ENCODE results near the gene SH2D3C.

Gene SH2D3C

DNA sequence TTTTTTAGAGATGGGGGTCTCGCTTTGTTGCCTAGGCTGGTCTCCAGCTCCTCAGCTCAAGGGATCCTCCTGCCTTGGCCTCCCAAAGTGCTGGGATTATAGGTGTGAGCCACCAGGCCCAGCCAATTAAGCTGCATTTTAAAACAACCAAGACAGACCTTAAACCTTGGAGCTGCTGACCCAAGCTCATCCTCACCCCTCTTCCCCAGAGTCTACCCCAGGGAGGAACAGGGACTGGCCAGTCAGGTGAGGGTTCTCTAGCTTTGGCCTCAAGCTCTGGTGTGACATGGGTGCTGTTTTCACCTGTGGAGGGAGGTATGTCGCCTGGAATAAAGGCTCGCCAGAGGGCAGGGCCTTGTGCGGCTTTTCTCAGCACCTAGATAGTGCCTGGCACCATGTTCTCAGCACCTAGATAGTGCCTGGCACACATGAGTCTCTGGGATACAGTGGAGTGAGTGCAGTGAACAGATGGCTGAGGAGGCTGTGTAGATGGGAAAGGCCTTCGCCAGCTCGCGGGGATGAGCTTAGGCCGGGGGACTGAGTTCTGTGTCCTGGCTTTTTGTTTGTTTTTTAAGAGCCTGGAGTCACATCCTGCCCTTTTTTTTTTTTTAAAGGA, 14.7 kb upstream of the SH2D3C start:
- H2AK5ac ChIP-seq (ENCODE audit: low read length), result no peak overlapping the region
- no peaks in the 10 kb centered on the region for H3K4me1 ChIP-seq (ENCODE audit: control insufficient read depth, low read depth, low read length)
- no peaks in the 10 kb centered on the region for H3K27me3 ChIP-seq (ENCODE audit: insufficient read depth, low read length, poor library complexity)
- no peak overlapping the region for H3K4ac ChIP-seq (ENCODE audit: low read depth, low read length)
- peaks cover 22% of the 10 kb centered on the region for H3K36me3 ChIP-seq (ENCODE audit: control insufficient read depth, insufficient read depth, low read length)
- no peak overlapping the region for H3K18ac ChIP-seq (ENCODE audit: low read length)
- peaks cover 15% of the 10 kb centered on the region for H3K79me1 ChIP-seq (ENCODE audit: low read length)
- no peak overlapping the region for H4K8ac ChIP-seq (ENCODE audit: low read depth, low read length)
- H3K4me2 ChIP-seq (ENCODE audit: low read length), result no peak overlapping the region
- no peak overlapping the region for H2BK15ac ChIP-seq (replicated peaks; ENCODE audit: low read depth)
- no peak for DNase-seq
- no peak overlapping the region for H2BK5ac ChIP-seq (ENCODE audit: low read length)
- H3K4me3 ChIP-seq (ENCODE audit: low read length), result no peak overlapping the region
- no peak overlapping the region for H3K23ac ChIP-seq (ENCODE audit: low read length)
- H3K79me2 ChIP-seq (ENCODE audit: control insufficient read depth, insufficient read depth, low read length), result peaks cover 17% of the 10 kb centered on the region
- H3K9ac ChIP-seq (ENCODE audit: low read length), result no peak overlapping the region
- H4K5ac ChIP-seq (ENCODE audit: low read length), result no peak overlapping the region
- H2BK120ac ChIP-seq (ENCODE audit: low read depth, low read length), result no peak overlapping the region
- H3K56ac ChIP-seq (ENCODE audit: low read length), result no peak overlapping the region
- no CpG with 5 or more reads among the region's 8 CpGs for WGBS (ENCODE audit: extremely low coverage, insufficient coverage, low lambda C conversion rate)
- H3K27ac ChIP-seq (ENCODE audit: low read depth, low read length), result no peak overlapping the region

DNA sequence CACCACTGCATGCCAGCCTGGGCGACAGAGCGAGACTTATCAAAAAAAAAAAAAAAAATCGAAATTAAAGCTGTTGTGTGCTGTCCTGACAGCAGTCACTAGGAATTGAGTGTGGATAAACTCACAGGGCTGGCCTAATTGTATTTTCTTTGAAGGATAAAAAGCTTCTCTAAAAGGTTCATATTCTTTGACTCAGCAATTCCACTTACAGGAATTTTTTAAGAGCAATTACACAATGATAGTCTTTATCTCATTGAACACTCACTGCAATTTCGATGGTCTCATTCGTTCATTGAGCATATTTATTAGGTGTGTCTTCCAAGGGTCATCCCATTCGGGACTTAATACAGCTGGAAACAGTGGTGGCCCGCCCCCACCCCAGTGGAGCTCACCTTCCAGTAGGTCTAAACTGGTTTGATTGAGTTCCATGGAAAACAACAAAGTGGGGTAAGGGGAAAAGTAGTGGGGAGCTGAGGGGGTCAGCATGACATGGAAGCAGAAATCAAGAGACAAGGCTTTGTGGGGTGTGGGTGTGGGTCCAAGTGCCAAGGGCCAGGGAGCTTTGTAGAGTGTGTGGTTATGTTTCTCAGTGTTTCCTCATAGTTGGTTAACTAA, 14.1 kb upstream of the SH2D3C start:
- Histone ChIP-seq H4K8ac (ENCODE audit: low read depth, low read length) (no peak overlapping the region), H3K4ac (ENCODE audit: low read depth, low read length) (no peak overlapping the region), H3K36me3 (ENCODE audit: control insufficient read depth, insufficient read depth, low read length) (peaks cover 28% of the 10 kb centered on the region), H3K18ac (ENCODE audit: low read length) (no peak overlapping the region), H3K9ac (ENCODE audit: low read length) (no peak overlapping the region), H2BK5ac (ENCODE audit: low read length) (no peak overlapping the region), H2BK120ac (ENCODE audit: low read depth, low read length) (no peak overlapping the region), H2AK5ac (ENCODE audit: low read length) (no peak overlapping the region), H3K27ac (ENCODE audit: low read depth, low read length) (no peak overlapping the region), H3K56ac (ENCODE audit: low read length) (no peak overlapping the region), H4K5ac (ENCODE audit: low read length) (no peak overlapping the region), H3K4me1 (ENCODE audit: control insufficient read depth, low read depth, low read length) (no peaks in the 10 kb centered on the region), H3K23ac (ENCODE audit: low read length) (no peak overlapping the region), H3K79me2 (ENCODE audit: control insufficient read depth, insufficient read depth, low read length) (peaks cover 24% of the 10 kb centered on the region), H3K79me1 (ENCODE audit: low read length) (peaks cover 20% of the 10 kb centered on the region), H3K4me3 (ENCODE audit: low read length) (no peak overlapping the region), H3K27me3 (ENCODE audit: insufficient read depth, low read length, poor library complexity) (no peaks in the 10 kb centered on the region), H2BK15ac (replicated peaks; ENCODE audit: low read depth) (no peak overlapping the region), H3K4me2 (ENCODE audit: low read length) (no peak overlapping the region)
- no peak for DNase-seq
- WGBS (ENCODE audit: extremely low coverage, insufficient coverage, low lambda C conversion rate), result no CpG with 5 or more reads among the region's 7 CpGs

- Histone ChIP-seq H2BK120ac (ENCODE audit: low read depth, low read length) (no peak overlapping the region), H3K79me1 (ENCODE audit: low read length) (peaks cover 26% of the 10 kb centered on the region), H3K4me2 (ENCODE audit: low read length) (no peak overlapping the region), H3K4ac (ENCODE audit: low read depth, low read length) (no peak overlapping the region), H3K56ac (ENCODE audit: low read length) (no peak overlapping the region), H3K18ac (ENCODE audit: low read length) (no peak overlapping the region), H3K4me1 (ENCODE audit: control insufficient read depth, low read depth, low read length) (peaks cover 3% of the 10 kb centered on the region), H3K27me3 (ENCODE audit: insufficient read depth, low read length, poor library complexity) (no peaks in the 10 kb centered on the region), H4K5ac (ENCODE audit: low read length) (no peak overlapping the region), H3K9ac (ENCODE audit: low read length) (no peak overlapping the region), H3K23ac (ENCODE audit: low read length) (no peak overlapping the region), H3K79me2 (ENCODE audit: control insufficient read depth, insufficient read depth, low read length) (peaks cover 32% of the 10 kb centered on the region), H3K4me3 (ENCODE audit: low read length) (no peak overlapping the region), H2BK15ac (replicated peaks; ENCODE audit: low read depth) (no peak overlapping the region), H2BK5ac (ENCODE audit: low read length) (no peak overlapping the region), H3K36me3 (ENCODE audit: control insufficient read depth, insufficient read depth, low read length) (peaks cover 34% of the 10 kb centered on the region), H2AK5ac (ENCODE audit: low read length) (no peak overlapping the region), H4K8ac (ENCODE audit: low read depth, low read length) (no peak overlapping the region), H3K27ac (ENCODE audit: low read depth, low read length) (no peak overlapping the region)
- no peak for DNase-seq
- no CpG with 5 or more reads among the region's 4 CpGs for WGBS (ENCODE audit: extremely low coverage, insufficient coverage, low lambda C conversion rate)
Measured at GRCh38 chr9:127791085-127791484, 12.6 kb upstream of the SH2D3C start.

DNA sequence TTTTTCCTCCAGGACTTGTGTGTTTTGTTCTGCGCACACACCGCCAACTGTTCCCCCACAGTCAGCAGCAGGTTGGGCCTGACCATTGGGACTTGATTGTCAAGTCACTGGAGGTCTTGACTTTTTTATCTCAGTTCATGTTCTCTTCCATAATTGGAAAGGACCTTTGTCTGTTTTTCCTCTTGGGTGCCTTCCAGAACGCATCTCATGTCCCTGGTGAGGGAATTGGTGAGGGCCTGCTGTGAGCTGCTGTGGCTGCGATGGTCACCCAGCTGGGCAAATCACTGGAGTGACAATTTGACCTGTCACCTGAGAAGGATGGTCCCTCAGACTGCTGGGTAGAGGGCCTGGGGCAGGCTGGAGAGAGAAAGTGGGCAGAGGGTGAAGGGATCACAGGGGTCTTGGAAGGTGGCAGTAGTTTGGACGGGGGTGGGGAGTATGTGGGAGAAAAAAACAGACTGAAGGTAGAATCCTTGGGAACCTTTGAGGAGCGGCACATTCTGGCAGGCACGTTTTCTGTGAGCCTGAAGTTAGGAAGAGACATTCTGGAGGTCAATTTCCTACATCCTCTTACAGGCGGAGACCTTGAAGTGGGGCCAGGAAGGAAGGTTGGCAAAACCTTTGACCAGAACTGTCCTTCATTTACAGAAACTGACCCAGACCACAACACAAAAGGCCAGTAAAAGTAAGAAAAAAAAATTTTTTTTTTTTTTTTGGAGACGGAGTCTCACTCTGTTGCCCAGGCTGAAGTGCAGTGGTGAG, 11.8 kb upstream of the SH2D3C start:
- H3K56ac ChIP-seq (ENCODE audit: low read length), result no peak overlapping the region
- no peak overlapping the region for H4K5ac ChIP-seq (ENCODE audit: low read length)
- H3K4me2 ChIP-seq (ENCODE audit: low read length), result no peak overlapping the region
- H3K23ac ChIP-seq (ENCODE audit: low read length), result no peak overlapping the region
- H3K4ac ChIP-seq (ENCODE audit: low read depth, low read length), result no peak overlapping the region
- H2AK5ac ChIP-seq (ENCODE audit: low read length), result no peak overlapping the region
- H3K79me2 ChIP-seq (ENCODE audit: control insufficient read depth, insufficient read depth, low read length), result peaks cover 32% of the 10 kb centered on the region
- no peak overlapping the region for H2BK120ac ChIP-seq (ENCODE audit: low read depth, low read length)
- H2BK5ac ChIP-seq (ENCODE audit: low read length), result no peak overlapping the region
- peaks cover 26% of the 10 kb centered on the region for H3K79me1 ChIP-seq (ENCODE audit: low read length)
- H4K8ac ChIP-seq (ENCODE audit: low read depth, low read length), result no peak overlapping the region
- no peaks in the 10 kb centered on the region for H3K27me3 ChIP-seq (ENCODE audit: insufficient read depth, low read length, poor library complexity)
- no peak overlapping the region for H3K9ac ChIP-seq (ENCODE audit: low read length)
- H3K36me3 ChIP-seq (ENCODE audit: control insufficient read depth, insufficient read depth, low read length), result peaks cover 34% of the 10 kb centered on the region
- no peak overlapping the region for H3K4me3 ChIP-seq (ENCODE audit: low read length)
- H3K18ac ChIP-seq (ENCODE audit: low read length), result no peak overlapping the region
- WGBS (ENCODE audit: extremely low coverage, insufficient coverage, low lambda C conversion rate), result no CpG with 5 or more reads among the region's 9 CpGs
- DNase-seq, result no peak
- H3K4me1 ChIP-seq (ENCODE audit: control insufficient read depth, low read depth, low read length), result peaks cover 3% of the 10 kb centered on the region
- H3K27ac ChIP-seq (ENCODE audit: low read depth, low read length), result no peak overlapping the region
- H2BK15ac ChIP-seq (replicated peaks; ENCODE audit: low read depth), result no peak overlapping the region

DNA sequence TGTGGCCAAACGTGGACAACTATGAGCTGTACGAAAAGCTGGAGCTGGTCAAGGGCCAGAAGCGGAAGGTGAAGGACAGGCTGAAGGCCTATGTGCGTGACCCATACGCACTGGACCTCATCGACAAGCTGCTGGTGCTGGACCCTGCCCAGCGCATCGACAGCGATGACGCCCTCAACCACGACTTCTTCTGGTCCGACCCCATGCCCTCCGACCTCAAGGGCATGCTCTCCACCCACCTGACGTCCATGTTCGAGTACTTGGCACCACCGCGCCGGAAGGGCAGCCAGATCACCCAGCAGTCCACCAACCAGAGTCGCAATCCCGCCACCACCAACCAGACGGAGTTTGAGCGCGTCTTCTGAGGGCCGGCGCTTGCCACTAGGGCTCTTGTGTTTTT, 10.7 kb upstream of the SH2D3C start:
- no CpG with 5 or more reads among the region's 25 CpGs for WGBS (ENCODE audit: extremely low coverage, insufficient coverage, low lambda C conversion rate)
- Histone ChIP-seq H3K4me3 (ENCODE audit: low read length) (no peak overlapping the region), H3K23ac (ENCODE audit: low read length) (no peak overlapping the region), H2AK5ac (ENCODE audit: low read length) (no peak overlapping the region), H3K18ac (ENCODE audit: low read length) (no peak overlapping the region), H3K27me3 (ENCODE audit: insufficient read depth, low read length, poor library complexity) (no peaks in the 10 kb centered on the region), H3K56ac (ENCODE audit: low read length) (no peak overlapping the region), H2BK120ac (ENCODE audit: low read depth, low read length) (no peak overlapping the region), H4K5ac (ENCODE audit: low read length) (no peak overlapping the region), H3K4ac (ENCODE audit: low read depth, low read length) (no peak overlapping the region), H3K79me1 (ENCODE audit: low read length) (peaks cover 26% of the 10 kb centered on the region), H2BK15ac (replicated peaks; ENCODE audit: low read depth) (no peak overlapping the region), H3K4me2 (ENCODE audit: low read length) (no peak overlapping the region), H3K9ac (ENCODE audit: low read length) (no peak overlapping the region), H2BK5ac (ENCODE audit: low read length) (no peak overlapping the region), H3K4me1 (ENCODE audit: control insufficient read depth, low read depth, low read length) (peaks cover 3% of the 10 kb centered on the region), H3K27ac (ENCODE audit: low read depth, low read length) (no peak overlapping the region), H4K8ac (ENCODE audit: low read depth, low read length) (no peak overlapping the region), H3K79me2 (ENCODE audit: control insufficient read depth, insufficient read depth, low read length) (peaks cover 32% of the 10 kb centered on the region), H3K36me3 (ENCODE audit: control insufficient read depth, insufficient read depth, low read length) (peaks cover 34% of the 10 kb centered on the region)
- DNase-seq, result no peak

Measured in mesendoderm (in vitro differentiated cells).